Neural cell (in vitro differentiated cells): Measurements from ENCODE around the gene STIM2. TPM values are rescaled to one million over a fixed set of nuclear protein-coding genes. Genes with fewer than 3 reads are reported as not detected.

ENCODE experiments used
- H2AFZ ChIP-seq: fragments of 200-600, 300-800 bp; sonication (generic), shearing (Covaris generic); 2 replicates; pipeline ENCODE4 v1.6.0; 2014; ENCODE audit warnings: low read depth, mild to moderate bottlenecking, antibody characterized with exemption, low read length, moderate library complexity
- H3F3A ChIP-seq: fragments of 200-600 bp; shearing (Covaris generic); 2 replicates; pipeline ENCODE4 v1.6.1; 2016; ENCODE audit warnings: mild to moderate bottlenecking, moderate library complexity, mixed read lengths, antibody characterized with exemption, low read length; ENCODE audit not compliant: insufficient read depth, poor library complexity, severe bottlenecking
- H3K27ac ChIP-seq: fragments of 200-600, 300-800 bp; sonication (generic), shearing (Covaris generic); 2 replicates; pipeline ENCODE4 v1.5.1; 2014; ENCODE audit warnings: mild to moderate bottlenecking, low read length, moderate library complexity
- H3K27me3 ChIP-seq: fragments of 300-800, 200-600 bp; sonication (generic), shearing (Covaris generic); 2 replicates; pipeline ENCODE4 v1.6.0; 2014; ENCODE audit warnings: mild to moderate bottlenecking, low read depth, low read length, moderate library complexity; ENCODE audit not compliant: insufficient read depth
- H3K36me3 ChIP-seq: fragments of 300-800, 200-600 bp; sonication (generic), shearing (Covaris generic); 2 replicates; pipeline ENCODE4 v1.5.1; 2014; ENCODE audit warnings: mild to moderate bottlenecking, antibody characterized with exemption, low read length, moderate library complexity; ENCODE audit not compliant: insufficient read depth
- H3K4me2 ChIP-seq: fragments of 300-800, 200-600 bp; sonication (generic), shearing (Covaris generic); 2 replicates; pipeline ENCODE4 v1.6.0; 2014; ENCODE audit warnings: mild to moderate bottlenecking, low read length
- H3K4me3 ChIP-seq: fragments of 300-800, 200-600 bp; sonication (generic), shearing (Covaris generic); 2 replicates; pipeline ENCODE4 v1.5.1; 2014; ENCODE audit warnings: mild to moderate bottlenecking, low read length, moderate library complexity
- H3K79me2 ChIP-seq: fragments of 200-600 bp; shearing (Covaris generic); replicated peaks from 2 replicates; pipeline ENCODE4 v1.6.0; 2014; ENCODE audit warnings: mild to moderate bottlenecking, low read length, moderate library complexity; ENCODE audit not compliant: insufficient read depth
- H3K9ac ChIP-seq: fragments of 300-800, 200-600 bp; sonication (generic), shearing (Covaris generic); 2 replicates; pipeline ENCODE4 v1.6.1; 2016; ENCODE audit warnings: mild to moderate bottlenecking, low read length, mixed read lengths
- H3K9me2 ChIP-seq: fragments of 200-600 bp; shearing (Covaris generic); 2 replicates; pipeline ENCODE4 v1.6.1; 2016; ENCODE audit warnings: mild to moderate bottlenecking, low read length, mixed read lengths; ENCODE audit not compliant: insufficient read depth
- H3K9me3 ChIP-seq: fragments of 200-600, 300-800 bp; sonication (generic), shearing (Covaris generic); 2 replicates; pipeline ENCODE4 v1.6.1; 2016; ENCODE audit warnings: mild to moderate bottlenecking, mixed run types, low read length, moderate library complexity, mixed read lengths
- H4K20me1 ChIP-seq: fragments of 200-600 bp; shearing (Covaris generic); 2 replicates; pipeline ENCODE4 v1.6.1; 2016; ENCODE audit warnings: mild to moderate bottlenecking, mixed run types; ENCODE audit not compliant: insufficient read depth
- CTCF ChIP-seq: fragments of 450-650 bp; IDR thresholded peaks from 2 replicates; pipeline ENCODE4 v1.5.1; 2014; ENCODE audit warnings: antibody characterized with exemption, mild to moderate bottlenecking, moderate library complexity; ENCODE audit not compliant: poor library complexity, severe bottlenecking
- EP300 ChIP-seq: fragments of 450-650 bp; conservative IDR thresholded peaks from 2 replicates; pipeline ENCODE4 v1.6.1; 2014; ENCODE audit warnings: antibody characterized with exemption, mild to moderate bottlenecking, moderate library complexity; ENCODE audit not compliant: poor library complexity, severe bottlenecking
- EZH2 ChIP-seq: fragments of 200-600, 300-800 bp; shearing (Covaris generic), sonication (generic); IDR thresholded peaks from 2 replicates; pipeline ENCODE4 v1.6.1; 2014; ENCODE audit warnings: antibody characterized with exemption, low read length, borderline replicate concordance, mild to moderate bottlenecking; ENCODE audit not compliant: insufficient read depth, poor library complexity, severe bottlenecking
- MXI1 ChIP-seq: fragments of 450-650 bp; conservative IDR thresholded peaks from 2 replicates; pipeline ENCODE4 v1.6.1; 2014; ENCODE audit warnings: antibody characterized with exemption, mild to moderate bottlenecking; ENCODE audit not compliant: poor library complexity, severe bottlenecking
- POLR2AphosphoS5 ChIP-seq: IDR thresholded peaks from 2 replicates; pipeline ENCODE4 v1.6.1; 2012
- RAD21 ChIP-seq: fragments of 450-650 bp; conservative IDR thresholded peaks from 2 replicates; pipeline ENCODE4 v1.6.1; 2014; ENCODE audit warnings: antibody characterized with exemption, mild to moderate bottlenecking, moderate library complexity
- REST ChIP-seq: IDR thresholded peaks from 2 replicates; pipeline ENCODE4 v1.6.1; 2012; ENCODE audit warnings: borderline replicate concordance
- SMC3 ChIP-seq: fragments of 450-650 bp; conservative IDR thresholded peaks from 2 replicates; pipeline ENCODE4 v1.6.1; 2014; ENCODE audit warnings: antibody characterized with exemption, mild to moderate bottlenecking, moderate library complexity; ENCODE audit not compliant: poor library complexity
- TAF1 ChIP-seq: IDR thresholded peaks from 2 replicates; pipeline ENCODE4 v1.6.1; 2012; ENCODE audit warnings: low read depth
- polyA plus RNA-seq: library from polyadenylated mRNA; depleted of rRNA; stranded (reverse); fragments of >200 nt; gene quantifications from 2 replicates; pipeline ENCODE4 v1.2.3, GENCODE V29; 2014

Gene STIM2
- polyA plus RNA-seq, 1 donor from 2014 or later: 25.3 TPM

- no peaks in the 10 kb centered on the region for H4K20me1 ChIP-seq
- TF ChIP-seq SMC3 (no peak), TAF1 (no peak), RAD21 (no peak), CTCF (no peak), EP300 (no peak), POLR2AphosphoS5 (no peak), MXI1 (no peak), REST (no peak), EZH2 (no peak)
- H3K27ac ChIP-seq: no peak overlapping the region
- no peaks in the 10 kb centered on the region for H3F3A ChIP-seq
- H3K27me3 ChIP-seq: no peaks in the 10 kb centered on the region
- H3K4me2 ChIP-seq: no peak overlapping the region
- H3K4me3 ChIP-seq: no peak overlapping the region
- no peaks in the 10 kb centered on the region for H3K9me3 ChIP-seq
- no peaks in the 10 kb centered on the region for H3K79me2 ChIP-seq
- no peak overlapping the region for H3K9ac ChIP-seq
- H2AFZ ChIP-seq: no peak overlapping the region
- no peaks in the 10 kb centered on the region for H3K9me2 ChIP-seq
- peaks cover 7% of the 10 kb centered on the region for H3K36me3 ChIP-seq
Observed at GRCh38 chr4:27017623-27018022, 157.0 kb downstream of the STIM2 start.

- Histone ChIP-seq H3K79me2 (no peaks in the 10 kb centered on the region), H3K9me2 (no peaks in the 10 kb centered on the region), H3K27ac (no peak overlapping the region), H2AFZ (no peak overlapping the region), H3K9ac (no peak overlapping the region), H3F3A (no peaks in the 10 kb centered on the region), H3K4me2 (no peak overlapping the region), H3K4me3 (no peak overlapping the region), H3K27me3 (no peaks in the 10 kb centered on the region), H3K9me3 (no peaks in the 10 kb centered on the region), H4K20me1 (no peaks in the 10 kb centered on the region), H3K36me3 (peaks cover 7% of the 10 kb centered on the region)
- TF ChIP-seq EZH2 (no peak), POLR2AphosphoS5 (no peak), MXI1 (no peak), EP300 (no peak), CTCF (no peak), REST (no peak), SMC3 (no peak), TAF1 (no peak)
Observed at GRCh38 chr4:27018076-27018475, 157.4 kb downstream of the STIM2 start.
